GM23338 (cell line): ENCODE measurements around the gene CD83. TPM values are rescaled to one million over a fixed set of nuclear protein-coding genes. Genes with fewer than 3 reads are reported as not detected.

ENCODE experiments used
- ATAC-seq: fragments of 200-7000 bp; cut with Tn5 transposase; 3 replicates; pipeline ENCODE4 v1.9.1; 2020
- DNase-seq: peaks from one replicate; pipeline ENCODE4 v3.0.0-alpha.2; 2015; ENCODE audit warnings: low spot score
- H2AFZ ChIP-seq: fragments of 200-600 bp; sonication (generic); 2 replicates; pipeline ENCODE4 v1.8.0; 2016; ENCODE audit warnings: antibody characterized with exemption, mild to moderate bottlenecking, moderate library complexity
- H3F3A ChIP-seq: fragments of 200-600 bp; sonication (generic); replicated peaks from 2 replicates; pipeline ENCODE4 v1.8.0; 2017; ENCODE audit warnings: antibody characterized with exemption, mixed run types, low read depth
- H3K27ac ChIP-seq: fragments of 200-600 bp; sonication (generic); 2 replicates; pipeline ENCODE4 v1.6.1; 2016; ENCODE audit warnings: low read depth
- H3K27me3 ChIP-seq: fragments of 200-600 bp; sonication (generic); 2 replicates; pipeline ENCODE4 v1.8.0; 2016; ENCODE audit warnings: mild to moderate bottlenecking, mixed run types, moderate library complexity; ENCODE audit not compliant: insufficient read depth
- H3K36me3 ChIP-seq: fragments of 200-600 bp; sonication (generic); 2 replicates; pipeline ENCODE4 v1.8.0; 2016; ENCODE audit warnings: mild to moderate bottlenecking; ENCODE audit not compliant: insufficient read depth
- H3K4me1 ChIP-seq: fragments of 200-600 bp; sonication (generic); 2 replicates; pipeline ENCODE4 v1.8.0; 2016; ENCODE audit warnings: mild to moderate bottlenecking, moderate library complexity; ENCODE audit not compliant: insufficient read depth
- H3K4me2 ChIP-seq: fragments of 200-600 bp; sonication (generic); 2 replicates; pipeline ENCODE4 v1.7.1; 2017; ENCODE audit warnings: mixed run types
- H3K4me3 ChIP-seq: fragments of 200-600 bp; sonication (generic); 2 replicates; pipeline ENCODE4 v1.6.1; 2016; ENCODE audit warnings: mixed run types
- H3K79me2 ChIP-seq: fragments of 200-600 bp; sonication (generic); replicated peaks from 2 replicates; pipeline ENCODE4 v1.8.0; 2017; ENCODE audit warnings: mild to moderate bottlenecking; ENCODE audit not compliant: insufficient read depth
- H3K9me2 ChIP-seq: fragments of 200-600 bp; sonication (generic); 2 replicates; pipeline ENCODE4 v1.8.0; 2017; ENCODE audit not compliant: insufficient read depth
- H4K20me1 ChIP-seq: fragments of 200-600 bp; sonication (generic); replicated peaks from 2 replicates; pipeline ENCODE4 v1.8.0; 2017; ENCODE audit warnings: mild to moderate bottlenecking; ENCODE audit not compliant: insufficient read depth
- H3K27ac Mint-ChIP-seq: 2 replicates; pipeline ENCODE4 v1.8.0; 2020; ENCODE audit warnings: inconsistent platforms, mild to moderate bottlenecking, moderate library complexity, mixed read lengths
- H3K27me3 Mint-ChIP-seq: 3 replicates; pipeline ENCODE4 v1.8.0; 2022; ENCODE audit warnings: low read depth, mild to moderate bottlenecking, moderate library complexity, mixed read lengths, inconsistent platforms; ENCODE audit not compliant: insufficient read depth, poor library complexity
- H3K36me3 Mint-ChIP-seq: 3 replicates; pipeline ENCODE4 v1.8.0; 2021; ENCODE audit warnings: low read depth, mild to moderate bottlenecking, inconsistent platforms, moderate library complexity, mixed read lengths
- H3K4me1 Mint-ChIP-seq: 3 replicates; pipeline ENCODE4 v1.8.0; 2020; ENCODE audit warnings: mild to moderate bottlenecking, inconsistent platforms, mixed read lengths
- H3K4me3 Mint-ChIP-seq: 3 replicates; pipeline ENCODE4 v1.8.0; 2021; ENCODE audit warnings: moderate library complexity, mild to moderate bottlenecking, inconsistent platforms, mixed read lengths
- H3K9me3 Mint-ChIP-seq: 3 replicates; pipeline ENCODE4 v1.8.0; 2020; ENCODE audit warnings: moderate library complexity, mild to moderate bottlenecking, inconsistent platforms, mixed read lengths
- CTCF ChIP-seq, 2 experiments: fragments of 200-600 bp in 1 of 2; sonication (generic) in 1 of 2; conservative IDR thresholded peaks; 2 replicates each; pipeline versions ENCODE4 v1.5.1 to v1.6.1; 2016 to 2017; ENCODE audit warnings: antibody characterized with exemption in 2 of 2, low read depth in 2 of 2, mild to moderate bottlenecking in 2 of 2, moderate library complexity in 1 of 2
- ETS1 ChIP-seq: IDR thresholded peaks from 2 replicates; pipeline ENCODE4 v1.6.1; 2016; ENCODE audit warnings: antibody characterized with exemption
- EZH2 ChIP-seq: fragments of 200-600 bp; sonication (generic); IDR thresholded peaks from one replicate; pipeline ENCODE4 v1.8.0; 2017; ENCODE audit warnings: antibody characterized with exemption, mild to moderate bottlenecking, low read depth; ENCODE audit not compliant: unreplicated experiment
- EZH2phosphoT487 ChIP-seq: fragments of 200-600 bp; sonication (generic); IDR thresholded peaks from one replicate; pipeline ENCODE4 v1.8.1; 2018; ENCODE audit warnings: antibody characterized with exemption; ENCODE audit not compliant: unreplicated experiment
- JUNB ChIP-seq: IDR thresholded peaks from one replicate; pipeline ENCODE4 v1.6.1; 2016; ENCODE audit warnings: antibody characterized with exemption; ENCODE audit not compliant: unreplicated experiment
- NANOG ChIP-seq: IDR thresholded peaks from 2 replicates; pipeline ENCODE4 v1.6.1; 2016; ENCODE audit warnings: antibody characterized with exemption, borderline replicate concordance
- REST ChIP-seq: IDR thresholded peaks from one replicate; pipeline ENCODE4 v1.6.1; 2018; ENCODE audit warnings: antibody characterized with exemption; ENCODE audit not compliant: unreplicated experiment
- STAT1 ChIP-seq: IDR thresholded peaks from one replicate; pipeline ENCODE4 v1.6.1; 2016; ENCODE audit warnings: antibody characterized with exemption; ENCODE audit not compliant: unreplicated experiment
- ZNF331 ChIP-seq: fragments of 250-450 bp; sonication (Bioruptor Pico); IDR thresholded peaks from 2 replicates; pipeline ENCODE4 v1.5.0; 2020; ENCODE audit warnings: low read depth, mild to moderate bottlenecking, moderate library complexity
- ZNF462 ChIP-seq: fragments of 250-450 bp; sonication (Bioruptor Pico); IDR thresholded peaks from 2 replicates; pipeline ENCODE4 v1.5.0; 2020; ENCODE audit warnings: mild to moderate bottlenecking, moderate library complexity
- polyA plus RNA-seq: library from polyadenylated mRNA; unstranded; fragments of >200 nt; fragmentation: Nextera tagmentation; extraction: Ambion mirVana; gene quantifications from 2 replicates; pipeline ENCODE4 v1.2.1, GENCODE V29; 2016
- total RNA-seq: library from RNA; depleted of rRNA; stranded (reverse); fragments of >200 nt; shearing (Covaris generic); gene quantifications from 2 replicates; pipeline ENCODE4 v1.2.3, GENCODE V29; 2014

Gene CD83
- total and polyA plus RNA-seq, 2 experiments from 2014 or later, result 8.1 to 13.2 TPM

GRCh38 chr6:14138701-14139215 lies 21.2 kb downstream of the CD83 start:
- no peaks in the 10 kb centered on the region for H3K36me3 Mint-ChIP-seq
- H2AFZ ChIP-seq, result no peak overlapping the region
- peaks cover 4% of the 10 kb centered on the region for H3K27me3 Mint-ChIP-seq
- H3K27me3 ChIP-seq, result no peaks in the 10 kb centered on the region
- no peak for TF ChIP-seq CTCF (conservative IDR thresholded peaks at IDR 0.05; ENCODE audit: low read depth in 2 of 2)
- TF ChIP-seq NANOG, result no peak
- no peak for TF ChIP-seq ETS1
- TF ChIP-seq REST, result no peak
- no peak for TF ChIP-seq ZNF331 (CRISPR knock-in tag)
- no peak for TF ChIP-seq ZNF462 (CRISPR knock-in tag)
- TF ChIP-seq EZH2, result no peak
- TF ChIP-seq JUNB, result no peak
- TF ChIP-seq EZH2phosphoT487, result no peak
- no peak for TF ChIP-seq STAT1
- H3K9me2 ChIP-seq, result no peaks in the 10 kb centered on the region
- H3K27ac Mint-ChIP-seq, result no peak overlapping the region
- H3K4me3 ChIP-seq, result no peak overlapping the region
- no peak for DNase-seq
- no peaks in the 10 kb centered on the region for H3K36me3 ChIP-seq
- peaks cover 20% of the 10 kb centered on the region for H3K4me1 ChIP-seq
- H3K4me3 Mint-ChIP-seq, result no peak overlapping the region
- no peak overlapping the region for H3K4me2 ChIP-seq
- H3K4me1 Mint-ChIP-seq, result peaks cover 19% of the 10 kb centered on the region
- no peak for ATAC-seq
- H3F3A ChIP-seq, result no peaks in the 10 kb centered on the region
- H3K9me3 Mint-ChIP-seq, result no peaks in the 10 kb centered on the region
- no peaks in the 10 kb centered on the region for H4K20me1 ChIP-seq
- no peak overlapping the region for H3K27ac ChIP-seq
- no peaks in the 10 kb centered on the region for H3K79me2 ChIP-seq
